ENCODE data around the gene ZP3.
"Not testable (repeated sequence)": the region's sequence is repeated elsewhere in the genome, so short reads cannot be mapped to it uniquely, and the experiment has no call there.

DNA sequence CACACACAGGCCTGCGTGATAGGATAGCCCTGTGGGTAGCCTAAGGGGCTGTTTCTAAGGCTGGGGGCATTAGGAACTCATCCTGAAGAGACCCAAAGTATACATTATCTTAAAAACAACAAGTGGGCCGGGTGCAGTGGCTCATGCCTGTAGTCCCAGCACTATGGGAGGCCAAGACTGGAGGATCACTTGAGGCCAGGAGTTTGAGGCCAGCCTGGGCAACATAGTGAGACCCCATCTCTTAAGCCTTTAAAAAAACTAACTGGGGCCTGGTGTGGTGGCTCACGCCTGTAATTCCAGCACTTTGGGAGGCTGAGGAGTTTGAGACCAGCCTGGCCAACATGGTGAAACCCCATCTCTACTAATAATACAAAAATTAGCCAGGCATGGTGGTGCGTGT is 808 bp downstream of the ZP3 start:
- not testable (repeated sequence) for TF ChIP-seq CTCF (IDR thresholded peaks at IDR 0.05); USF2 (IDR thresholded peaks at IDR 0.05; ENCODE audit: borderline replicate concordance, low read depth, low read length); TCF12 (IDR thresholded peaks at IDR 0.05); EP300 (IDR thresholded peaks at IDR 0.05; ENCODE audit: borderline replicate concordance in 1 of 2, low read depth in 1 of 2, low read length in 1 of 2); JUND (IDR thresholded peaks at IDR 0.05); RCOR1 (IDR thresholded peaks at IDR 0.05; ENCODE audit: low read length); NFIC (IDR thresholded peaks at IDR 0.05; ENCODE audit: borderline replicate concordance); NRF1 (IDR thresholded peaks at IDR 0.05; ENCODE audit: low read depth, low read length); POLR2AphosphoS5 (IDR thresholded peaks at IDR 0.05; ENCODE audit: low read depth, low read length)
- TF ChIP-seq, protein P1, sequence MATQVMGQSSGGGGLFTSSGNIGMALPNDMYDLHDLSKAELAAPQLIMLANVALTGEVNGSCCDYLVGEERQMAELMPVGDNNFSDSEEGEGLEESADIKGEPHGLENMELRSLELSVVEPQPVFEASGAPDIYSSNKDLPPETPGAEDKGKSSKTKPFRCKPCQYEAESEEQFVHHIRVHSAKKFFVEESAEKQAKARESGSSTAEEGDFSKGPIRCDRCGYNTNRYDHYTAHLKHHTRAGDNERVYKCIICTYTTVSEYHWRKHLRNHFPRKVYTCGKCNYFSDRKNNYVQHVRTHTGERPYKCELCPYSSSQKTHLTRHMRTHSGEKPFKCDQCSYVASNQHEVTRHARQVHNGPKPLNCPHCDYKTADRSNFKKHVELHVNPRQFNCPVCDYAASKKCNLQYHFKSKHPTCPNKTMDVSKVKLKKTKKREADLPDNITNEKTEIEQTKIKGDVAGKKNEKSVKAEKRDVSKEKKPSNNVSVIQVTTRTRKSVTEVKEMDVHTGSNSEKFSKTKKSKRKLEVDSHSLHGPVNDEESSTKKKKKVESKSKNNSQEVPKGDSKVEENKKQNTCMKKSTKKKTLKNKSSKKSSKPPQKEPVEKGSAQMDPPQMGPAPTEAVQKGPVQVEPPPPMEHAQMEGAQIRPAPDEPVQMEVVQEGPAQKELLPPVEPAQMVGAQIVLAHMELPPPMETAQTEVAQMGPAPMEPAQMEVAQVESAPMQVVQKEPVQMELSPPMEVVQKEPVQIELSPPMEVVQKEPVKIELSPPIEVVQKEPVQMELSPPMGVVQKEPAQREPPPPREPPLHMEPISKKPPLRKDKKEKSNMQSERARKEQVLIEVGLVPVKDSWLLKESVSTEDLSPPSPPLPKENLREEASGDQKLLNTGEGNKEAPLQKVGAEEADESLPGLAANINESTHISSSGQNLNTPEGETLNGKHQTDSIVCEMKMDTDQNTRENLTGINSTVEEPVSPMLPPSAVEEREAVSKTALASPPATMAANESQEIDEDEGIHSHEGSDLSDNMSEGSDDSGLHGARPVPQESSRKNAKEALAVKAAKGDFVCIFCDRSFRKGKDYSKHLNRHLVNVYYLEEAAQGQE (IDR thresholded peaks at IDR 0.05; ENCODE audit: low read depth, low read length) = not testable (repeated sequence)

All from SK-N-SH (cell line).